ENCODE results near the gene RASSF5.

GRCh38 chr1:206477110-206477509 lies 30.2 kb upstream of the RASSF5 start:
- TF ChIP-seq CTCF (IDR thresholded peaks at IDR 0.05) (no peak), POLR2A (IDR thresholded peaks at IDR 0.05) (no peak), POLR2AphosphoS5 (IDR thresholded peaks at IDR 0.05) (no peak)
